ENCODE measurements around the gene LEKR1.

LEKR1 gene

DNA sequence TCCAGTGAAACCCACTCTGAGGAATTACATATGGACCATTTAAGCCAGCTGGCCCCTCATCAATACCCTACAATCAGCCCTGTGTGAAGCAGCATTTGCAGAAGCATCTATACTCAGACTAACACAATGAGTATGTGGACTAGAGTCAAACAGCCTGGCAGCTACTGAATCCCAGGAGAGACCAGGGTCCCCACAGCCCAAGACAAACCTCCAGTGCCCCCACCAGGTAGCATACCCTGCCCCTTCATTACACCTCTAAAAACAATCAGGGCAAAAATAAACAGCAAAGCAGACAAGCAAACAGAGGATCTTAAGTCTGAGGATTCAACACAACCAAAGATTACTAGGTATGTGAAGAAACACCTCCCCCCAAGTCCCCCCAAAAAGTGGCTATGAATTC, 157.4 kb downstream of the LEKR1 start:
- no peak for DNase-seq (ENCODE audit: low read depth)

- no peak for DNase-seq (ENCODE audit: low read depth)
These were observed 159.6 kb downstream of the LEKR1 start for GRCh38 chr3:156985711-156986110.

DNA sequence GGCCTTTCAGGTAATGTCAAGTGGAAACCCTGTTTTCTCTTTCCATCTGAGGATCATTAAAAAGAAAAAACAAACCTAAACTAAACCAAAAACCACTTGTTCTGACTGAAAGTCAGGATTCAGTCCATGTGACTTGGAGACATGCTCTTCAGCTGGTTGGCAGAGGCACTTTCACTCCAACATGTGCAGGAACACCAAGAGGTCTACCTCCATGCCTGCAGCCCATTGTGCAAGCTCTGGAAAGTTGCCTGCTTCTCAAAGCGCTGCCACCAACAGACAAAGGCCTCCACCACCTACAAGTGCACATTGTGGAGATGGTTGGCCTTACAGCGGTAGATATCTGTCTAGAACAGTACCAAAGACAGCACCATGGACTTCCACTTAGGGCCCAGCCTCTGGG, 161.8 kb downstream of the LEKR1 start:
- DNase-seq (ENCODE audit: low read depth), result no peak

DNA sequence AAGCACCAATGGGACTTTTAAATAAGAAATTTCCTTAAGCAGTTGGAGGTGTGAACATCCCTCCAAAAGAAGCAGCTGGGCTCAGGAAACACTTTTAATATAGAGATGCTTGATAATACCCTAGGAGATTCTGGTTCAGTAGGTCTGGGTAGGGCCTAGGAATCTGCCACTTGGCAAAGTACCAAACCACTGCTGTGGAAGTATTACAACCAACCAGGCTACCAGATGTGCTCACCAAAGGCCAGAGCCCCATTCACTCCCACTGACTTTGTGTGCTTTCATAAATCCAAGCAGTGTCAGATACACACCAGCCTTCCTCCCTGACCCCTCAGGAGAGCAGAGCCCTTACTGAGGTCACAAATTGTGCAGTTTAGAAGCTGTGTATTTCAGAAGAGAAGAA, 171.2 kb downstream of the LEKR1 start:
- no peak for DNase-seq (ENCODE audit: low read depth)

- DNase-seq (ENCODE audit: low read depth), result no peak
These were observed 175.2 kb downstream of the LEKR1 start for GRCh38 chr3:157001221-157001957.

DNA sequence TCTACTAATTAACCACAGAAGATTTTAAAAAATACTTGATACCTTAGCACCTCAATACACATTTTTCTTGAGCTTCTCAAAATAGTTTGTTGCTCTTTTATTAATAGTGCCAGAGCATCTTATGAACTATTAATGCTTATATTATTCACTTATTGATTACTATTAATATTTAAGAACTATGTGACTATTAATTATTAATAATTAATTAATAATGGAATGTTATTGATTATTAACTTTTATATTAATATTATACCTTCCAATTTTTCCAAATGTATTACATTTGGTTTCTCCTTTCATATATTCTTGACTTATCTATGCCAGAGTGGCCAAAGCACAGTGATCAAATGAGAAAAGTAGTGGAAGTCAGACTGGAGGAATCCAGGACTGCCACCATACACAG, 195.5 kb downstream of the LEKR1 start:
- no peak for DNase-seq (ENCODE audit: low read depth)

DNA sequence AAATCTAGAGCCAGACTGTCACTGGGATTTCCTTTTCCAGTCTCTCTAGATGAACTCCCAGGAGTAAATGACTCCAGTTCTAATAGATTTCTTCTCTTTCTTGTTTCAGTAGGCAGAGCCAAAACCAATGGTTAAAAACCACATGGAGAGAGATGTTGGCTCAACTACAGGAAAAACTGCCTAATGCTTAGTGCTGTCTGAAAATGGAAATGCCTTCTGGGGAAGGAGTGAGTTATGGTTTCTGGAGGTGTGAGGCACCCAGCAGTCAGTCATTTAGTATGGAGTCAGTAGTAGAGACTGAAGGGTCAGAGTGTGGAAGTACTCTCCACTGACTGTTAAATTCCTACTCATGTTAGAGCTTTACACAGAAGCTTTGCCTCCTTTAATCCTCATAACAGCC, 197.1 kb downstream of the LEKR1 start:
- no peak for DNase-seq (ENCODE audit: low read depth)

DNA sequence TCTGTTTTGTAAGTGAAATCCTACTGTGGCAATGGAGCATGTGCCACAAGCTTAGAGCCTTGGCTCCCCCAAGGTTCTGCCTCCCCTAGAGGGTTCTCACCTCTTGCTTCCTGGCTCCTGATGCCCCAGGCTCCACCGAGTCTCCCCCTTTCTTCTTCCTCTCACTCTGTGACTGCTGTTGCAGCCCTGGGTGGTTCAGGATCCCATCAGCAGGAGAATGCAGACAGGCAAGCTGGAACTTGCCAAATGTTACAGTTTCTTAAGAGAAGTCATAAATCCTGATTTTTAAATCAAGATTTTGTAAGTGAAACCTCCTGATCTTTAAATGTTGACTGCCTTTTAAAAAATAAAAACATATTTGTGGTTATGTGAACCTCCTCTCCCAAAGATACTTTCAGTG, 199.9 kb downstream of the LEKR1 start:
- no peak for DNase-seq (ENCODE audit: low read depth)

- no peak for DNase-seq (ENCODE audit: low read depth)
These were observed 201.9 kb downstream of the LEKR1 start for GRCh38 chr3:157027861-157028745.

GRCh38 chr3:157029365-157029790, 203.2 kb downstream of the LEKR1 start:
- no peak for DNase-seq (ENCODE audit: low read depth)

GRCh38 chr3:157030712-157031111, 204.6 kb downstream of the LEKR1 start:
- no peak for DNase-seq (ENCODE audit: low read depth)

DNA sequence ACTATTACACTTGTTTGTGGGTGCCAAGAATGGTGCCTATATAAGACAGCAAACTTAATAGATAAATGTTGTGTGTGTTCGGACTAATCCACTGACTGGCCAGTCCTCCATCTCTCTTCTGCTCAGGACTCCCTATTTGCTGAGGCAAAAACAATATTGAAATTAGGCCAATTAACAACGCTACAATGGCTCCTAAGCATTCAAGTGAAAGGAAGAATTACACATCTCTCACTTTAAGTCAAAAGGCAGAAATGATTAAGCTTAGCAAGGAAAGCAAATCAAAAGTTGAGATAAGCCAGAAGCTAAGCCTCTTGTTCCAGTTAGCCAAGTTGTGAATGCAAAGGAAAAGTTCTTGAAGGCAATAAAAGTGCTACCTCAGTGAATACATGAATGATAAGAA, 206.8 kb downstream of the LEKR1 start:
- DNase-seq (ENCODE audit: low read depth), result no peak

GRCh38 chr3:157040456-157040855, 214.3 kb downstream of the LEKR1 start:
- DNase-seq (ENCODE audit: low read depth), result no peak

DNA sequence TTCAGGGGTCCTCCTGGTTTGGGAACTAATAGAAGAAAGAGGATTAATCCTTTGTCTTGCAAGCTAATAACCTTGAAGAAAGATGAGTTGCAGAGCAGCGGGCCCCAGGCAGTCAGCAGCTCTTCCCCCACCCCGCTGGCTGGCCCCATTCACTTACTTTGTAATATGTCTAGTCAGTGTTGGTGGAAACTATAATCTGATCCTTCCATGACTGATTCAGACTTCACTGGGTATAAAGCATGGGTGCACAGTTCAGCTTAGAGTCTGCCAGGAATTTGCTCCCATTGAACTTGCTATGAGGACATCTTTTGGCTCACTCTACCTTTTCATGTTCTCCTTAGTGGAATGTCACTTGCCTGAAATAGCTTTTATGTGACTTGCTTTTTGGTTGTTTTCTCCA, 216.1 kb downstream of the LEKR1 start:
- no peak for DNase-seq (ENCODE audit: low read depth)

- no peak for DNase-seq (ENCODE audit: low read depth)
These were observed 217.6 kb downstream of the LEKR1 start for GRCh38 chr3:157043771-157044170.

DNA sequence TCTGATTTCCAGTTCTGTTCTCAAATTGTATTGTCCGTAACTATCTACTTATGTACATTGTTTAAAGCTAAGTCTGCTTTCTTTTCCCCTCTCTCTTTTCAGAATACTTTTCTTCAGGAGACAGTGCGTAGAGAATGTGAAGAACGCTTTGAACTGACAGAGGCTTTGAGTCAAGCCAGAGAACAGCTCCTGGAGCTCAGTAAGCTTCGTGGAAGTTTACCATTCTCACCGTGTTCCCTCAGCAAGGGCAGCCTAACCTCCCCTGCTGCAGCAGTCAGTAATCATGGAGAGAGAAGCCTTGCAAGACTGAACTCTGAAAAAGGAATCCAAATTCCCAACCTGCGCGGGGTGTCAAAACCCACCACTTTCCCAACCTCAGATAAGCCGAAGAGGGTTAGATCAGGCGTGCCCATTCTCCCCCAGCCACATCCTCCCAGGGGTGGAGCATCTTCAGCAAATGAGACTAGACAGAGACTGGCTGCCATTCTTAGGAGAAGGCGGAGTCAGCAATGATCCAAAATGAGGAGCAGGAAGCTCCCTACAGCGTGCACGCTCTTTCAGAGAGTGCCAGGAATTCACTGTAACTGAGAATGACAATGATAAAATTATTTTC, 219.2 kb downstream of the LEKR1 start:
- no peak for DNase-seq (ENCODE audit: low read depth)

GRCh38 chr3:157046520-157046919, 220.4 kb downstream of the LEKR1 start:
- DNase-seq (ENCODE audit: low read depth), result no peak

DNA sequence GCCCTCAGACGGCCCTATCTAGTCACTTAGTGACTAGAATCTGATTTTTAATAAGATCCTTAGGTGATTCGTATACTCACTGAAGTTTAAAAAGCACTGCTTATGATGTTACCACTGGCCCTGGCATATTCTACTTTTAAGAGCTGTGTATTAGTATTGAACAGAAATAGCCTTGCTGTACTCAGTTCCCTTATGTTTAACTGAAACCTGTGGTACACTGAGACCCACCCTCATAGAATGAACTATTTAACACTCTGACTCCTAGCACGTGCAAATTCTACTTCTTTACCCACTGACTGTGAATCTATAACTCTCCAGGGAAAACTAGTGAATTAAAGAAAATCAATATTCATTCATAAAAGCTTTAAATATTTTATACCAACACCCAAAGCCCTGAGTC, 224.9 kb downstream of the LEKR1 start:
- DNase-seq (ENCODE audit: low read depth), result no peak

DNA sequence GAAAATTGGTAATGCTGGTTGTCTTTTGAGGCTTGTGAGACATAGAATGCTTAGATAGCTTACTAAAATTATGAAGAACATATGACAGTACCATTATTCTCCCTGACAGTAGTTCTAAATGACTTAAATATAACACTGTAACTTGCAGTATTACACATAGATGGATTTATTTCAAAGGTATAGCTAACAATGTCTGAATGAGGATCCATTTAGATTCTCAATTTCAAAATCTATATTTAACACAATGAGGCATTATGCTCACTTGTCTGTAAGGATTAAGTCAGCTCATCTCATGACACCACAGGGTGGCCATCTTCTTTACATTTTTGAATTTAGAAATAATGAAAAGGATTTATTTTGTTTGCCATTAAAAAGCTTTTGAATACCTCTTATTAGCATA, 225.4 kb downstream of the LEKR1 start:
- no peak for DNase-seq (ENCODE audit: low read depth)

GRCh38 chr3:157056035-157056434, 229.9 kb downstream of the LEKR1 start:
- no peak for DNase-seq (ENCODE audit: low read depth)

- DNase-seq (ENCODE audit: low read depth), result no peak
These were observed 232.4 kb downstream of the LEKR1 start for GRCh38 chr3:157058392-157059071.

GRCh38 chr3:157059181-157059580, 233.0 kb downstream of the LEKR1 start:
- DNase-seq (ENCODE audit: low read depth), result no peak
